Ovary (tissue), 9 donors: ENCODE data around the gene TMEM82. TPM values are rescaled to one million over a fixed set of nuclear protein-coding genes. Genes with fewer than 3 reads are reported as not detected.

ENCODE experiments used
- DNase-seq, 5 donors: peaks; one replicate each; pipeline ENCODE4 v3.0.0-alpha.2; 2019 to 2020
- H3K27ac ChIP-seq, 2 donors: fragments of 200-600 bp; one replicate each; pipeline versions ENCODE4 v1.5.1 to v1.8.0; 2019 to 2022
- H3K27me3 ChIP-seq: fragments of 200-600 bp; one replicate; pipeline ENCODE4 v1.8.0; 2022
- H3K36me3 ChIP-seq: fragments of 200-600 bp; sonication (generic); one replicate; pipeline ENCODE4 v1.5.1; 2019
- H3K4me1 ChIP-seq: one replicate; pipeline ENCODE4 v1.8.1; 2013; ENCODE audit warnings: mild to moderate bottlenecking, moderate library complexity; ENCODE audit not compliant: insufficient read depth
- H3K4me3 ChIP-seq: fragments of 200-600 bp; sonication (generic); one replicate; pipeline ENCODE4 v1.5.1; 2017
- H3K9me3 ChIP-seq, 2 donors: fragments of 200-600 bp in 1 of 2; sonication (generic) in 1 of 2; one replicate each; pipeline versions ENCODE4 v1.5.1 to v1.8.1; 2013 to 2019; ENCODE audit warnings: mild to moderate bottlenecking in 1 of 2, moderate library complexity in 1 of 2
- CTCF ChIP-seq, 3 donors: fragments of 450-650 bp in 2 of 3; fragments of 200-600 bp in 1 of 3; IDR thresholded peaks; one replicate each; pipeline versions ENCODE4 v1.5.1 to v1.8.0; 2016 to 2022; ENCODE audit warnings: antibody characterized with exemption in 3 of 3, mild to moderate bottlenecking in 1 of 3
- EP300 ChIP-seq: sonication (generic); formaldehyde crosslinking; IDR thresholded peaks from one replicate; pipeline ENCODE4 v1.6.1; 2017; ENCODE audit warnings: antibody characterized with exemption
- POLR2A ChIP-seq: fragments of 450-650 bp; IDR thresholded peaks from one replicate; pipeline ENCODE4 v1.6.1; 2017; ENCODE audit warnings: antibody characterized with exemption, mild to moderate bottlenecking, moderate library complexity
- WGBS, 3 donors: extraction: QIAGEN DNeasy Blood & Tissue Kit in 1 of 3; methylation state at CpG; one replicate each; pipeline versions ENCODE4 v1.1.5 to v1.1.7; 2013 to 2017; 5-methylcytosine and 5-hydroxymethylcytosine counted together
- intact Hi-C, 4 donors: fragments of 100-400 bp; cut with DNase I; formaldehyde crosslinking; loops; one replicate each; pipeline versions ENCODE4 v1.11.0 to v1.15.1; 2022 to 2023
- polyA plus RNA-seq, 2 donors: library from polyadenylated mRNA; stranded (reverse); fragments of 200-250 nt in 1 of 2; fragments of 350-450 nt in 1 of 2; fragmentation: Illumina TruSeq in 1 of 2; extraction: RNeasy Lipid Tissue Mini Kit (QIAGEN cat#74804) in 1 of 2; gene quantifications; one replicate each; pipeline ENCODE4 v1.2.3, GENCODE V29; 2013 to 2014
- total RNA-seq, 7 donors: library from RNA; depleted of rRNA in 2 of 7; stranded (reverse); fragments of >200 nt in 2 of 7; fragmentation: NEBNext Ultra II Directional in 3 of 7; extraction: Animal tissue kit (Norgen Biotek cat#: 25700) in 3 of 7; gene quantifications; one replicate each; pipeline versions ENCODE4 v1.1.0 to v1.2.4, GENCODE V29; 2016 to 2023
- donor health status: DM: no; HTN: no; CAD: no; lungs with moderate emphysema.
- donor health status: DM: no; HTN: no; CAD: no.
- donor health status: Bipolar disorder and iron deficiency.
- donor health status: DM: yes; HTN: yes; CAD: no.
- donor health status: DM: no; HTN: no; CAD: no.
- donor health status: DM: yes; HTN: yes; CAD: no.

TMEM82 gene
- total and polyA plus RNA-seq, 9 donors, result not detected

DNA sequence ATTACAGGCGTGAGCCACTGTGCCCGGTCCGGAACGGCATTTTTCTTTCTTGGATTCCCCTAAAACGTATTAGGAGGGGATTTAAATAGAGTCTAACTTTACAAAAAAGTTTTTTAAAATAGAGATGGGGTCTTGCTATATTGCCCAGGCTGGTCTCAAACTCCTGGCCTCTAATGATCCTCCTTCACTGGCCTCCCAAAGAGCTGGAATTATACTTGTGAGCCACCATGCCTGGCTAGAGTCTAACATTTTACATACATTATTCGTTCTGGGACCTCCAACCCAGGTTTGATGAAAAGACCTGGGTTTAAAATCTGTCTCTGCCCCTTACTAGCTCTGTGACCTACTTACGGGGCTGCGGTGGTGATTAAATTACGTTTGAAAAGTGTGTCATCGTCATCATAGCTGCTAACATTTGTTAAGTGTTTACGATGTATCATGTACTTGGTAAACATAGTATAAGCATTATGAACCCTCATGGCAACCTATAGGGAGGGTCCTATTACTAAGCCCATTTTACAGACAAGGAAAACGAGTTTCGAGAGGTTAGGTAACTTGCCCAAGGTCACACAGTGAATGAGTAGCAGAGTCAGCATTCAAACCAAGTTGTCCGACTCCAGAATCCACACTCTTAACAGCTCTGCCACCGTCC is 33.7 kb upstream of the TMEM82 start:
- Histone ChIP-seq H3K27me3 (no peaks in the 10 kb centered on the region), H3K9me3 (no peaks in the 10 kb centered on the region), H3K4me1 (peaks cover 14% of the 10 kb centered on the region), H3K36me3 (no peaks in the 10 kb centered on the region), H3K4me3 (no peak overlapping the region), H3K27ac (no peak overlapping the region)
- intact Hi-C loops, result no loop called here
- TF ChIP-seq CTCF (IDR thresholded peaks at IDR 0.05) (no peak), POLR2A (no peak)
- 88 to 94% (median 90%) methylated on average over 15 of the region's 15 CpGs for WGBS, 3 donors
- no peak for DNase-seq

- 94 to 96% (median 95%) methylated on average over 4 of the region's 4 CpGs for WGBS, 3 donors
- Histone ChIP-seq H3K27ac (no peak overlapping the region), H3K27me3 (no peaks in the 10 kb centered on the region), H3K4me1 (peaks cover 12% of the 10 kb centered on the region), H3K4me3 (no peak overlapping the region), H3K36me3 (no peaks in the 10 kb centered on the region), H3K9me3 (no peaks in the 10 kb centered on the region)
- no peak for TF ChIP-seq POLR2A
- TF ChIP-seq EP300, result no peak
- TF ChIP-seq CTCF (IDR thresholded peaks at IDR 0.05), result no peak
- DNase-seq, result no peak
- intact Hi-C loops, result no loop called here
These were observed 33.1 kb upstream of the TMEM82 start for GRCh38 chr1:15709226-15709625.

DNA sequence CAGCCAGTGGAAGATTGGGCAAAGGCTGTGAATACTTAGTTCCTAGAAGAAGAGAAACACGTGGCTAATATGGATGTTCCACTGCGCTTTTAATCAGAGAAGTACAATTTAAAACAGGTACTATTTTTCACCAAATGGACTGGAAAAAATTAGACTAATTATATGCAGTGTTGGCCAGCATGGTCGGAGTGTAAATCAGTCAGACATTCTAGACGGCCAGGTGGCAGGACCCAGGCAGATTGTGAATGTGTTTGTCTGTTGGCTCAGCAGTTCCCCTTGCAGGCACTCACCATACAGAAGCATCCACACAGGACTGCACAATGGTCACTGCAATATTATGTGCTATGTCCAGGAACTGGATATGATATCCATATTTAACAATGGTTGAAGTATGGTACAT is 30.1 kb upstream of the TMEM82 start:
- TF ChIP-seq CTCF (IDR thresholded peaks at IDR 0.05) (no peak), POLR2A (no peak), EP300 (no peak)
- no peak for DNase-seq
- H3K27ac ChIP-seq, result no peak overlapping the region
- no peaks in the 10 kb centered on the region for H3K27me3 ChIP-seq
- 71 to 75% (median 71%) methylated on average over 4 of the region's 4 CpGs for WGBS, 3 donors
- H3K4me3 ChIP-seq, result no peak overlapping the region
- H3K4me1 ChIP-seq, result peaks cover 8% of the 10 kb centered on the region
- no peaks in the 10 kb centered on the region for H3K36me3 ChIP-seq
- H3K9me3 ChIP-seq, result no peaks in the 10 kb centered on the region
- intact Hi-C loops, result no loop called here

GRCh38 chr1:15714406-15715136 is 27.7 kb upstream of the TMEM82 start:
- H3K4me3 ChIP-seq, result no peak overlapping the region
- 29 to 35% (median 34%) methylated on average over 4 of the region's 4 CpGs for WGBS, 3 donors
- H3K9me3 ChIP-seq, result no peaks in the 10 kb centered on the region
- peaks cover 8% of the 10 kb centered on the region for H3K4me1 ChIP-seq
- H3K27ac ChIP-seq, result peak overlapping the region in 1 of 2 donors; percentile 14
- TF ChIP-seq EP300 (no peak), CTCF (IDR thresholded peaks at IDR 0.05) (no peak), POLR2A (no peak)
- DNase-seq, result peak in 1 of 5 donors; percentile 44
- intact Hi-C loops, result no loop called here
- no peaks in the 10 kb centered on the region for H3K27me3 ChIP-seq
- no peaks in the 10 kb centered on the region for H3K36me3 ChIP-seq
